H1 (cell line): ENCODE measurements around the gene KRTAP10-7. TPM values are rescaled to one million over a fixed set of nuclear protein-coding genes. Genes with fewer than 3 reads are reported as not detected.

Experiments used
- CTCF ChIA-PET: fragments of 300-600 bp; sonication (Branson Sonifier 250); formaldehyde crosslinking; loops from one replicate; lab custom pipeline; 2021; ENCODE audit not compliant: partially characterized antibody; lab: Charles Lee
- POLR2A ChIA-PET: fragments of 300-600 bp; sonication (Branson Sonifier 250); formaldehyde crosslinking; loops from one replicate; lab custom pipeline; 2021; ENCODE audit warnings: inconsistent platforms; ENCODE audit not compliant: partially characterized antibody; lab: Charles Lee
- DNase-seq, 2 experiments: peaks; one replicate each; pipeline versions ENCODE4 v3.0.0 to v3.0.0-alpha.2; 2010 to 2022; ENCODE audit warnings: low spot score in 2 of 2, low read depth in 1 of 2, mixed read lengths in 1 of 2
- FAIRE-seq: peaks from 2 replicates; lab custom pipeline; 2011; peaks lifted over from hg19 to GRCh38; lab: Jason Lieb, UNC
- H2AFZ ChIP-seq: 2 replicates; pipeline ENCODE4 v1.8.1; 2012; ENCODE audit warnings: low read length, inconsistent platforms
- H2AK5ac ChIP-seq: 2 replicates; pipeline ENCODE4 v1.6.1; 2013; ENCODE audit warnings: low read depth, low read length
- H2BK120ac ChIP-seq: replicated peaks from 2 replicates; pipeline ENCODE3; 2013; ENCODE audit warnings: low read depth, low read length, inconsistent platforms
- H2BK12ac ChIP-seq: 2 replicates; pipeline ENCODE4 v1.6.1; 2013; ENCODE audit warnings: low read depth, low read length
- H2BK15ac ChIP-seq: 2 replicates; pipeline ENCODE4 v1.6.1; 2013; ENCODE audit warnings: low read length
- H2BK20ac ChIP-seq: 2 replicates; pipeline ENCODE4 v1.6.1; 2013; ENCODE audit warnings: low read length
- H2BK5ac ChIP-seq: 2 replicates; pipeline ENCODE4 v1.6.1; 2013; ENCODE audit warnings: low read depth, low read length
- H3K14ac ChIP-seq: 2 replicates; pipeline ENCODE4 v1.6.1; 2013; ENCODE audit warnings: inconsistent platforms; ENCODE audit not compliant: insufficient read length
- H3K18ac ChIP-seq: 2 replicates; pipeline ENCODE4 v1.6.1; 2013; ENCODE audit warnings: low read length; ENCODE audit errors: extremely low read depth
- H3K23ac ChIP-seq: 2 replicates; pipeline ENCODE4 v1.6.1; 2013; ENCODE audit warnings: inconsistent platforms; ENCODE audit not compliant: insufficient read length
- H3K23me2 ChIP-seq: 2 replicates; pipeline ENCODE4 v1.6.1; 2013; ENCODE audit warnings: low read depth, low read length
- H3K27ac ChIP-seq: 2 replicates; pipeline ENCODE4 v1.6.1; 2011; ENCODE audit warnings: low read depth, low read length, inconsistent platforms
- H3K27me3 ChIP-seq, 4 experiments: replicated peaks in 1 of 4; 1 replicate in 1 of 4; 2 replicates in 3 of 4; pipeline versions ENCODE4 v1.6.1 to v1.8.1; 2011 to 2013; ENCODE audit warnings: low read length in 3 of 4, mild to moderate bottlenecking in 3 of 4, inconsistent platforms in 2 of 4, mixed read lengths in 2 of 4, moderate library complexity in 1 of 4; ENCODE audit not compliant: control insufficient read depth in 3 of 4, insufficient read depth in 3 of 4; ENCODE audit errors: extremely low read depth in 1 of 4
- H3K36me3 ChIP-seq, 4 experiments: 2 replicates each; pipeline versions ENCODE4 v1.6.1 to v1.8.1; 2011 to 2013; ENCODE audit warnings: mild to moderate bottlenecking in 4 of 4, low read length in 3 of 4, moderate library complexity in 2 of 4, control low read depth in 1 of 4, inconsistent platforms in 1 of 4; ENCODE audit not compliant: insufficient read depth in 4 of 4, control insufficient read depth in 2 of 4
- H3K4ac ChIP-seq: replicated peaks from 2 replicates; pipeline ENCODE3; 2013; ENCODE audit warnings: low read length, low read depth, mixed read lengths, inconsistent platforms; ENCODE audit not compliant: insufficient read length
- H3K4me1 ChIP-seq, 4 experiments: replicated peaks in 1 of 4; 1 replicate in 1 of 4; 2 replicates in 3 of 4; pipeline versions ENCODE4 v1.6.1 to v1.8.1; 2011 to 2013; ENCODE audit warnings: low read length in 3 of 4, inconsistent platforms in 2 of 4, mixed read lengths in 1 of 4; ENCODE audit not compliant: insufficient read depth in 4 of 4, control insufficient read depth in 3 of 4
- H3K4me2 ChIP-seq, 2 experiments: 2 replicates each; pipeline versions ENCODE4 v1.6.1 to v1.8.1; 2011 to 2013; ENCODE audit warnings: low read depth in 2 of 2, low read length in 2 of 2, control low read depth in 1 of 2, inconsistent platforms in 1 of 2, mild to moderate bottlenecking in 1 of 2; ENCODE audit not compliant: insufficient read depth in 1 of 2
- H3K4me3 ChIP-seq, 4 experiments: fragments of 200-600, 300-600 bp in 1 of 4; sonication (generic), shearing (Covaris generic), sonication (Bioruptor Twin) in 1 of 4; 2 replicates each; pipeline versions ENCODE4 v1.5.1 to v1.8.1; 2011 to 2016; ENCODE audit warnings: low read length in 4 of 4, low read depth in 3 of 4, control low read depth in 2 of 4, inconsistent platforms in 2 of 4, mild to moderate bottlenecking in 2 of 4, mixed read lengths in 1 of 4, moderate library complexity in 1 of 4; ENCODE audit not compliant: insufficient read depth in 2 of 4; ENCODE audit errors: extremely low read depth in 1 of 4
- H3K56ac ChIP-seq: replicated peaks from 2 replicates; pipeline ENCODE3; 2013; ENCODE audit warnings: low read depth, mild to moderate bottlenecking, mixed read lengths, low read length, inconsistent platforms; ENCODE audit not compliant: insufficient read length
- H3K79me1 ChIP-seq: 2 replicates; pipeline ENCODE4 v1.6.1; 2013; ENCODE audit warnings: low read depth, low read length, control low read depth
- H3K79me2 ChIP-seq, 2 experiments: 2 replicates each; pipeline versions ENCODE4 v1.6.1 to v1.8.1; 2012 to 2013; ENCODE audit warnings: low read length in 2 of 2, mild to moderate bottlenecking in 2 of 2, inconsistent platforms in 1 of 2; ENCODE audit not compliant: insufficient read depth in 2 of 2, control insufficient read depth in 1 of 2
- H3K9ac ChIP-seq, 4 experiments: replicated peaks in 1 of 4; 1 replicate in 1 of 4; 2 replicates in 3 of 4; pipeline versions ENCODE4 v1.6.1 to v1.8.1; 2011 to 2013; ENCODE audit warnings: low read depth in 3 of 4, low read length in 3 of 4, control low read depth in 2 of 4, mild to moderate bottlenecking in 2 of 4, moderate library complexity in 2 of 4, inconsistent platforms in 1 of 4; ENCODE audit errors: extremely low read depth in 1 of 4
- H3K9me3 ChIP-seq, 2 experiments: 2 replicates each; pipeline versions ENCODE4 v1.6.1 to v1.8.1; 2012 to 2013; ENCODE audit warnings: mild to moderate bottlenecking in 2 of 2, moderate library complexity in 2 of 2, control low read depth in 1 of 2, inconsistent platforms in 1 of 2, low read depth in 1 of 2, low read length in 1 of 2, mixed read lengths in 1 of 2; ENCODE audit not compliant: insufficient read depth in 2 of 2
- H4K20me1 ChIP-seq, 2 experiments: replicated peaks in 1 of 2; 2 replicates each; pipeline versions ENCODE3 to v1.8.1; 2011 to 2013; ENCODE audit warnings: inconsistent platforms in 2 of 2, low read length in 2 of 2, mild to moderate bottlenecking in 1 of 2; ENCODE audit not compliant: insufficient read depth in 2 of 2, control insufficient read depth in 1 of 2
- H4K5ac ChIP-seq: 2 replicates; pipeline ENCODE4 v1.6.1; 2013; ENCODE audit warnings: low read length, low read depth, mixed read lengths, inconsistent platforms; ENCODE audit not compliant: insufficient read length
- H4K8ac ChIP-seq: 2 replicates; pipeline ENCODE4 v1.8.0; 2013; ENCODE audit warnings: mild to moderate bottlenecking, moderate library complexity, low read length, inconsistent platforms; ENCODE audit not compliant: insufficient read depth; ENCODE audit errors: extremely low read depth
- H4K91ac ChIP-seq: replicated peaks from 2 replicates; pipeline ENCODE3; 2013; ENCODE audit warnings: low read length, mixed read lengths, inconsistent platforms; ENCODE audit not compliant: insufficient read length
- ASH2L ChIP-seq: fragments of 200-600, 300-600 bp; sonication (generic); IDR thresholded peaks from one replicate; pipeline ENCODE4 v1.7.1; 2017; ENCODE audit warnings: low read length
- CTBP2 ChIP-seq: IDR thresholded peaks from 2 replicates; pipeline ENCODE4 v1.7.0; 2011; ENCODE audit warnings: borderline replicate concordance, mild to moderate bottlenecking, moderate library complexity, mixed read lengths, low read length; ENCODE audit not compliant: insufficient read depth, insufficient read length
- PHF8 ChIP-seq: fragments of 200-600 bp; sonication (generic); conservative IDR thresholded peaks from 2 replicates; pipeline ENCODE4 v1.7.1; 2012; ENCODE audit warnings: low read depth, mild to moderate bottlenecking, inconsistent platforms, low read length, moderate library complexity
- RFX5 ChIP-seq: IDR thresholded peaks from 2 replicates; pipeline ENCODE4 v1.6.1; 2011; ENCODE audit warnings: low read depth, low read length, improper control_type of control experiment, borderline replicate concordance
- RNF2 ChIP-seq: fragments of 200-900, 300-1000 bp; sonication (generic); IDR thresholded peaks from 2 replicates; pipeline ENCODE4 v1.7.1; 2016; ENCODE audit warnings: borderline replicate concordance, low read depth, mild to moderate bottlenecking, antibody characterized with exemption, low read length; ENCODE audit not compliant: poor library complexity, severe bottlenecking; ENCODE audit errors: missing control alignments
- SP2 ChIP-seq: IDR thresholded peaks from 2 replicates; pipeline ENCODE4 v1.6.1; 2012; ENCODE audit warnings: mild to moderate bottlenecking, low read length, inconsistent platforms
- TAF1 ChIP-seq: IDR thresholded peaks from 2 replicates; pipeline ENCODE4 v1.6.1; 2011; ENCODE audit warnings: mild to moderate bottlenecking, low read depth, low read length
- ZNF274 ChIP-seq: IDR thresholded peaks from 2 replicates; pipeline ENCODE4 v1.7.0; 2012; ENCODE audit warnings: low read length, borderline replicate concordance; ENCODE audit errors: extremely low read depth
- WGBS, 2 experiments: shearing (Covaris generic) in 1 of 2; methylation state at CpG; one replicate each; pipeline versions ENCODE4 v1.1.6 to v1.1.7; 2013 to 2015; ENCODE audit warnings: low lambda C conversion rate in 2 of 2, mixed read lengths in 2 of 2, inconsistent platforms in 1 of 2, low coverage in 1 of 2, missing lambda C conversion rate in 1 of 2; ENCODE audit not compliant: insufficient replicate concordance in 2 of 2, insufficient coverage in 1 of 2, insufficient read length in 1 of 2; ENCODE audit errors: extremely low coverage in 1 of 2, missing lambda C conversion rate in 1 of 2; 5-methylcytosine and 5-hydroxymethylcytosine counted together
- polyA plus RNA-seq, 7 experiments: library from polyadenylated mRNA; depleted of rRNA in 3 of 7; stranded (reverse) in 5 of 7; unstranded in 2 of 7; fragments of >200 nt in 5 of 7; fragments of 200-250 nt in 2 of 7; gene quantifications; 1 replicate in 5 of 7; 2 replicates in 1 of 7; 4 replicates in 1 of 7; pipeline versions ENCODE4 v1.2.1 to v1.2.3, GENCODE V29; 2011 to 2013; ENCODE audit warnings: missing spikeins in 2 of 7, mixed read lengths in 2 of 7
- total RNA-seq: library from RNA; stranded (reverse); fragmentation: NEBNext Ultra II Directional; extraction: Animal tissue kit (Norgen Biotek cat#: 25700); gene quantifications from 2 replicates; pipeline ENCODE4 v1.2.1, GENCODE V29; 2021
- TF ChIP-seq, protein P1 (sequence below): IDR thresholded peaks from 2 replicates; pipeline ENCODE4 v1.6.1; 2012; ENCODE audit warnings: inconsistent platforms
- TF ChIP-seq, protein P2 (sequence below): IDR thresholded peaks from 2 replicates; pipeline ENCODE4 v1.6.1; 2012; ENCODE audit warnings: inconsistent platforms

Gene KRTAP10-7
- total and polyA plus RNA-seq, 2 of the 8 experiments (the other 6 are each of a cell fraction or from before 2014, with no cell fraction given), result not detected

DNA sequence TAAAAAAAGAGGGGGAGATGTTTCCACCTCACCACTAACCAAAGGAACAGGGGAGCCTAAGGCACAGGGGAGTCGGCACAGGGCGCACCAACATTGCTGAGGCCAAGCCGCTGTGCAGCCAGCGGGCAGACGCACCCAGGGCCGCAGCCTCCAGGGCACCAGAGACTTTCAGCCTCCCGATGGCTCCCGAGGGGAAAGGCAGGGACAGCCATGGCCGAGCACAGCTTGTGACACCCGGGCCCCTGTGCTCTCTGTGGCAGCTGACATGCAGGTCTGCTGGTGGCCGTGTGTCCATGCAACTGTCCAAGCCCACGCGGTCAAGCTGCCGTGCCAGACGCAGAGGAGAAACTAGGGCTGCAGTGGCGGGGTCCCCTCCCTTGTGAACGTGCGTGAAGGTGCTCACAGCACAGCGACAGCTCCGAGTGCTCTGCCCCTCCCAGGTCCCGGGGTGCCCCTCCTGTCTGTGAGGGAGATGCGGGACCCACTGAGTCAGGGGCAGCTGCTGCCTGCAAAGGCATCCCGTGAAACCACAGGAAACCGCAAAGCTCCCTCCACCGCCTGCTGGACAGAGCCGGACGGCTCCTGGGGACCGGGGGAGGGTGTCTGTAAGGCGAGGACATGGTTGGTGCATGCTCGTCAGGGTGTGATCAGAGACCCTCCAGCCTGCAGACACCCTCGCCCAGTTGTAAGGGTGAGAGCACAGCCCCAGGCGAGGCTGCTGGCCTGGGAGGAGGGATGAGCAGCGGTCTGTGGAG is 48.3 kb downstream of the KRTAP10-7 start:
- H2BK20ac ChIP-seq, result no peak overlapping the region
- TF ChIP-seq, protein P1, sequence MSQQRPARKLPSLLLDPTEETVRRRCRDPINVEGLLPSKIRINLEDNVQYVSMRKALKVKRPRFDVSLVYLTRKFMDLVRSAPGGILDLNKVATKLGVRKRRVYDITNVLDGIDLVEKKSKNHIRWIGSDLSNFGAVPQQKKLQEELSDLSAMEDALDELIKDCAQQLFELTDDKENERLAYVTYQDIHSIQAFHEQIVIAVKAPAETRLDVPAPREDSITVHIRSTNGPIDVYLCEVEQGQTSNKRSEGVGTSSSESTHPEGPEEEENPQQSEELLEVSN, result no peak
- no peak for TF ChIP-seq ASH2L
- TF ChIP-seq SP2, result no peak
- TF ChIP-seq, protein P2, sequence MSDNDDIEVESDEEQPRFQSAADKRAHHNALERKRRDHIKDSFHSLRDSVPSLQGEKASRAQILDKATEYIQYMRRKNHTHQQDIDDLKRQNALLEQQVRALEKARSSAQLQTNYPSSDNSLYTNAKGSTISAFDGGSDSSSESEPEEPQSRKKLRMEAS, result no peak
- no peak for TF ChIP-seq ZNF274
- no peak for TF ChIP-seq TAF1
- no peak for TF ChIP-seq RFX5
- no peak for TF ChIP-seq CTBP2
- no peak for TF ChIP-seq RNF2
- TF ChIP-seq PHF8, result no peak

More for the DNA sequence above, 48.3 kb downstream of the KRTAP10-7 start:
- Histone ChIP-seq H2AFZ (no peak overlapping the region), H2BK120ac (no peak overlapping the region), H3K79me2 (no peaks in the 10 kb centered on the region), H3K9me3 (peaks cover 0 to 3% of the 10 kb centered on the region in 2 experiments; a peak in 3 of 4 replicates), H3K23ac (no peak overlapping the region), H2BK12ac (peak overlapping the region; percentile 80; the same call in 1 of the 2 replicates), H3K4me2 (no peak overlapping the region), H3K4ac (no peak overlapping the region), H4K8ac (peak overlapping the region; percentile 18; the same call in 1 of the 2 replicates), H3K4me3 (no peak overlapping the region), H3K27ac (no peak overlapping the region), H3K36me3 (no peaks in the 10 kb centered on the region), H3K23me2 (no peaks in the 10 kb centered on the region), H3K79me1 (no peaks in the 10 kb centered on the region; the same call in 1 of the 2 replicates), H3K9ac (no peak overlapping the region), H3K56ac (no peak overlapping the region), H4K20me1 (no peaks in the 10 kb centered on the region), H2BK5ac (no peak overlapping the region), H4K91ac (no peak overlapping the region), H3K14ac (no peak overlapping the region), H2AK5ac (no peak overlapping the region), H3K27me3 (peaks cover 0 to 2% (median 0%) of the 10 kb centered on the region in 4 experiments; a peak in 1 of 7 replicates), H2BK15ac (0 out of 2 replicates have a peak overlapping the region, but pooled peaks have one; percentile 16), H4K5ac (no peak overlapping the region), H3K4me1 (peaks cover 0 to 14% (median 4%) of the 10 kb centered on the region in 4 experiments; a peak in 3 of 7 replicates), H3K18ac (peak overlapping the region; percentile 32; the same call in 1 of the 2 replicates)
- POLR2A ChIA-PET, result no interaction called here
- FAIRE-seq (no peak), DNase-seq (no peak)
- WGBS, 2 experiments, result 93% methylated on average over 33 of the region's 33 CpGs; no CpG with 5 or more reads in 1 of the 2 experiments
- CTCF ChIA-PET, result interaction anchor here (0.8 to 2.1 kb wide), 4 partner anchors 17 to 151 kb away, joined by 3 to 8 read pairs (median 4); no protein-coding TSS in a partner anchor
